HepG2 (cell line): ENCODE data around the gene DPP3. TPM values are rescaled to one million over a fixed set of nuclear protein-coding genes. Genes with fewer than 3 reads are reported as not detected.

Experiments used
- ATF7-NPFF ChIP-seq: sonication (generic); formaldehyde crosslinking; IDR thresholded peaks from 2 replicates; pipeline ENCODE4 v1.8.1; 2023; ENCODE audit warnings: mild to moderate bottlenecking, low read depth, missing genetic modification reagents, moderate library complexity
- FUBP1 ChIP-seq: sonication (generic); formaldehyde crosslinking; IDR thresholded peaks from 2 replicates; pipeline ENCODE4 v1.5.1; 2020; ENCODE audit warnings: missing genetic modification reagents, mild to moderate bottlenecking, borderline replicate concordance
- HINFP ChIP-seq: sonication (generic); formaldehyde crosslinking; IDR thresholded peaks from 2 replicates; pipeline ENCODE4 v1.4.0; 2020; ENCODE audit warnings: low read depth, mild to moderate bottlenecking, missing genetic modification reagents
- IRF1 ChIP-seq: sonication (generic); formaldehyde crosslinking; IDR thresholded peaks from 2 replicates; pipeline ENCODE4 v1.4.0; 2020; ENCODE audit warnings: low read depth, mild to moderate bottlenecking, missing genetic modification reagents
- MAFK ChIP-seq, 2 experiments: IDR thresholded peaks in 1 of 2; conservative IDR thresholded peaks in 1 of 2; 2 replicates each; pipeline ENCODE4 v1.6.1; 2011; ENCODE audit warnings: improper control_type of control experiment in 2 of 2, low read length in 2 of 2
- MEIS2 ChIP-seq: sonication (generic); formaldehyde crosslinking; IDR thresholded peaks from 2 replicates; pipeline ENCODE4 v1.9.0; 2021; ENCODE audit warnings: mild to moderate bottlenecking, missing genetic modification reagents
- NCOA1 ChIP-seq: sonication (generic); formaldehyde crosslinking; IDR thresholded peaks from 2 replicates; pipeline ENCODE4 v1.9.0; 2021; ENCODE audit warnings: missing genetic modification reagents
- PHF20 ChIP-seq: sonication (generic); formaldehyde crosslinking; IDR thresholded peaks from 2 replicates; pipeline ENCODE4 v1.5.0; 2020; ENCODE audit warnings: mild to moderate bottlenecking, missing genetic modification reagents
- PITX1 ChIP-seq: sonication (generic); formaldehyde crosslinking; IDR thresholded peaks from 2 replicates; pipeline ENCODE4 v1.5.1; 2020; ENCODE audit warnings: mild to moderate bottlenecking, missing genetic modification reagents
- RFX5 ChIP-seq: IDR thresholded peaks from 2 replicates; pipeline ENCODE4 v1.6.1; 2011; ENCODE audit warnings: low read depth, low read length, improper control_type of control experiment
- SOX6 ChIP-seq, 2 experiments: fragments of 450-650 bp in 1 of 2; sonication (generic) in 1 of 2; formaldehyde crosslinking in 1 of 2; IDR thresholded peaks; 2 replicates each; pipeline versions ENCODE4 v1.4.0 to v1.6.1; 2017 to 2020; ENCODE audit warnings: antibody characterized with exemption in 1 of 2, mild to moderate bottlenecking in 1 of 2, missing genetic modification reagents in 1 of 2
- ZFP36L1 ChIP-seq: sonication (generic); formaldehyde crosslinking; IDR thresholded peaks from 2 replicates; pipeline ENCODE4 v1.8.0; 2022; ENCODE audit warnings: mild to moderate bottlenecking, missing genetic modification reagents, moderate library complexity
- ZHX2 ChIP-seq, 2 experiments: sonication (generic) in 1 of 2; formaldehyde crosslinking in 1 of 2; IDR thresholded peaks; 2 replicates each; pipeline versions ENCODE4 v1.6.1 to v1.9.0; 2014 to 2022; ENCODE audit warnings: antibody characterized with exemption in 1 of 2, borderline replicate concordance in 1 of 2, inconsistent platforms in 1 of 2, low read depth in 1 of 2, missing genetic modification reagents in 1 of 2
- ZNF503 ChIP-seq: sonication (generic); formaldehyde crosslinking; IDR thresholded peaks from 2 replicates; pipeline ENCODE4 v1.4.0; 2020; ENCODE audit warnings: missing genetic modification reagents
- ZNF780A ChIP-seq: sonication (generic); formaldehyde crosslinking; IDR thresholded peaks from 2 replicates; pipeline ENCODE4 v1.8.0; 2022; ENCODE audit warnings: mild to moderate bottlenecking, missing genetic modification reagents, moderate library complexity
- polyA plus RNA-seq, 8 experiments: library from polyadenylated mRNA; depleted of rRNA in 3 of 8; stranded (reverse) in 7 of 8; unstranded in 1 of 8; fragments of >200 nt; fragmentation: Illumina TruSeq in 4 of 8; extraction: Trizol in 4 of 8; gene quantifications; 2 replicates each; pipeline versions ENCODE4 v1.2.1 to v1.2.3, GENCODE V29; 2011 to 2016; ENCODE audit warnings: low read depth in 4 of 8, missing spikeins in 1 of 8, mixed read lengths in 1 of 8; ENCODE audit not compliant: insufficient read depth in 1 of 8
- total RNA-seq, 5 experiments: library from RNA; depleted of rRNA; stranded (reverse); fragments of >200 nt; fragmentation: Illumina TruSeq; extraction: Trizol; gene quantifications; 2 replicates each; pipeline ENCODE4 v1.2.3, GENCODE V29; 2016; ENCODE audit warnings: low read depth in 1 of 5

Gene DPP3
- total and polyA plus RNA-seq, 2 of the 13 experiments (the other 11 are each of a cell fraction or from before 2014, with no cell fraction given): 38.4 to 59.8 TPM

GRCh38 chr11:66545701-66546367 is 65.6 kb downstream of the DPP3 start, which contains the start of gene ZDHHC24 (continued):
- TF ChIP-seq ZHX2 (IDR thresholded peaks at IDR 0.05; ENCODE audit: low read depth) (peak; percentile 25; the same call in 1 of the 2 replicates), ZHX2 (CRISPR knock-in tag; IDR thresholded peaks at IDR 0.05; ENCODE audit: borderline replicate concordance) (no peak), ZFP36L1 (CRISPR knock-in tag) (peak; percentile 71; the same call in 1 of the 2 replicates), PITX1 (CRISPR knock-in tag) (0 out of 2 replicates have a peak, but pooled peaks have one; percentile 27), HINFP (CRISPR knock-in tag) (no peak), IRF1 (CRISPR knock-in tag) (no peak), MAFK (conservative IDR thresholded peaks at IDR 0.05 in 1 of 2, IDR thresholded peaks at IDR 0.05 in 1 of 2; ENCODE audit: low read length in 2 of 2) (no peak), RFX5 (no peak), SOX6 (IDR thresholded peaks at IDR 0.05) (no peak), SOX6 (CRISPR knock-in tag; IDR thresholded peaks at IDR 0.05) (peak; percentile 28; the same call in 1 of the 2 replicates), PHF20 (CRISPR knock-in tag) (peak; percentile 78), MEIS2 (CRISPR knock-in tag) (0 out of 2 replicates have a peak, but pooled peaks have one; percentile 29), ZNF780A (CRISPR knock-in tag) (no peak), FUBP1 (CRISPR knock-in tag) (no peak), ATF7-NPFF (CRISPR knock-in tag) (peak; percentile 84; the same call in 1 of the 2 replicates), ZNF503 (CRISPR knock-in tag) (peak; percentile 33; the same call in 1 of the 2 replicates), NCOA1 (0 out of 2 replicates have a peak, but pooled peaks have one; percentile 39)
